Ishikawa (cell line): ENCODE measurements around the gene PPIA.

Source experiments
- REST ChIP-seq: IDR thresholded peaks from 2 replicates; pipeline ENCODE4 v1.6.1; 2012; ENCODE audit warnings: low read depth, mild to moderate bottlenecking
- TAF1 ChIP-seq: IDR thresholded peaks from 2 replicates; pipeline ENCODE4 v1.6.1; 2012; ENCODE audit warnings: low read depth, mild to moderate bottlenecking
- TCF12 ChIP-seq: IDR thresholded peaks from 2 replicates; pipeline ENCODE4 v1.6.1; 2012; ENCODE audit warnings: low read depth

GRCh38 chr7:44783407-44783806 is 13.1 kb upstream of the PPIA start:
- TF ChIP-seq TAF1, result no peak
- TF ChIP-seq TCF12, result no peak
- TF ChIP-seq REST, result no peak
